NCI-H524 treated with DMSO at 0.1 percent for 48 hours (cell line): ENCODE measurements around the gene TANC1.
"Not testable (repeated sequence)": the region's sequence is repeated elsewhere in the genome, so short reads cannot be mapped to it uniquely, and the experiment has no call there.

ENCODE experiments used
- DNase-seq: peaks from one replicate; lab custom pipeline; 2025; lab: John Stamatoyannopoulos, UW

The TANC1 gene

GRCh38 chr2:159089543-159089942, 121.1 kb downstream of the TANC1 start:
- no peak for DNase-seq

DNA sequence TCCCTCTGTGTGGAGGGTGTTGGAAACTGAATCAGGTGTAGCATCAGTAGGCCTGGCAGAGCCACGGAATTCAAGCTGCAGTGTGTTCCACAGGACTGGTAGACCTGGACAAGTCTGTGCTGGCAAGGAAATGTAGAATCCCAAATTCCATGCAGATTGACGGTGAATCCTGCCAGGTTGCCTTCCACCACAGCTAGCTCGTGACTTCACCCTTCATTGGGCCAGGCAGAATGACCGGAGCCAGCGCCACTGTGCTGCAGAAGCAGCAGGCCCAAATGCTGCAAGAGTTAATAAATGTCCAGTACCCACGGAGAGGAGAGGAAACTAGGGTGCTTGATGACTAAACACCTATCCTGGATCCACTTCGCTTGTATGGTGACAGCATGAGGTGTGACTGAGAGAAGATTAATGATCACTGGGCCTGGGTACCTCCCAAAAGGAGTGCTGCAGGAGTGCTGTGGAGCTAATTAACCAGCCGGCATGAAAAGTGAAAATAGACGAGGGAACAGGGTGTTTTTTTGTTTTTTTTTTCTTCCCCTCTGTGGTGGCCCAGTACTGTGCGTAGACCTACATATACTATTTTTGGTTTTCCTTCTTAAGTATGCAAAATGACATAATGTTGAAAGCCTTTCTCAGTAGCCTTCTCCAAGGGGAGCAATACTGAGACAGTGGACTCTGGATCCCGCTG, 122.2 kb downstream of the TANC1 start:
- DNase-seq, result no peak

DNA sequence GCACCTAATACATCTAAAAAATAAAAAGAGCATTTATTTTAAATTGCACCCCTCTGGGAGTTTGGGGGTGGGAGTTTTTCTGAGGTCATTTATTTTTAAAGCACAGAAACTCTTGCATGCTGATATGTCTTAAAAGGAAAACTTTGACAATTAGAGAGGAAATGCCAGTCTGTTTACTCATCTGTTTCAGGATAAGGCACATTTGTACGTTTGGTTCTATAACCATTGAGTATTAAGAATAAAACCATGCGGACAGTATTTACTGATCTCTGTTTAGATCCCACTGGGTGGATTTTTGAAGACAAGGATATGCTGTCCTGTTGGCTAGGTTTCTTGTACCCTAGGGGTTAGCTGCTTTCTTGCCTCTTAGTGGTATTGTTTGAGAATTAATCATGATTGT, 122.9 kb downstream of the TANC1 start:
- DNase-seq, result no peak

DNA sequence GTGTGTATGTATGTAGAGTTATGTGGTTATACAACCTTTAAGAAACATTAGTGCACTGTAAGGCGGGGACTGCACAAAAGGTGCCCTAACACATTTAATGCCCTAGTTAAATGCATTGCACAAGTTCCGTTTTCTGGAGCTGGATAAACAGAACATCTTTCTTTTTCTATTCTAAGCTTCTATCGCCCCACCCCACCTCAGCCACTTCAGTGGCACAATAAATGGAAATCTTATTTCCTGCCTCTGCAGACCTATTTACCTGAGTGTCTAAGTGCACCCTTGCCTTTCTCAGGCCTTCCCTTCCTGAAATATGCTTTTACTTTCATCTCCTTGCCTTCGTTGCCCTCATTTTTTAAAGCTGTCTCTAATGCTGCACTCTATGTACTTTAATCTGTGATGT, 123.5 kb downstream of the TANC1 start:
- no peak for DNase-seq

- DNase-seq, result no peak
Measured at GRCh38 chr2:159093497-159093896, 125.1 kb downstream of the TANC1 start.

DNA sequence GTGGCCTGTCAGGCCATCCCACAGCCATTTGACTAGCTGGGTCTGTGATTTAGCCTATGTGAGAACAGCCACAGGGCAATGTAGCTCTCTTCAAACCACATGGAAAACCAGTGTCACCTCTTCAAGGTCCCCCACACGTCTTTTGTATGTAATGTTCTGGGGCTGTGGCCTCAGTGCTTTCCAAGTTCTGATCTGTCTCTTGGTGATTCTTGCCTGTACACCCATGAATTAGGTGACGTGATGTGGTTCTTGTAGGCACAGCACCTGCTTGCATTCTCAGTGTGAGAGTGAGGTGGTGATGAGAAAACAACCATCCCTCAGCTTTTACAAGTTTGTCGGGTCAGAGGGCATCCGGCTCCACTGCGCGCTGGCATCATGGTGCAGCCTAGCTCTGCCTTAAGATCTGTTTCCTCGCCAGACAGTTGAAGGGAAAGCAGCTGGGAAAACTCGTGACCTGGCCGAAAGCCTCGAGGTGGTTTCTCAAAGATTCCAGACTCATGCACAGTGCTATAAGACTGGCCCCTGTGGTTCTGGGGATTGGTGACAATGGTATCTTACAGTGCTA, 125.8 kb downstream of the TANC1 start:
- no peak for DNase-seq

DNA sequence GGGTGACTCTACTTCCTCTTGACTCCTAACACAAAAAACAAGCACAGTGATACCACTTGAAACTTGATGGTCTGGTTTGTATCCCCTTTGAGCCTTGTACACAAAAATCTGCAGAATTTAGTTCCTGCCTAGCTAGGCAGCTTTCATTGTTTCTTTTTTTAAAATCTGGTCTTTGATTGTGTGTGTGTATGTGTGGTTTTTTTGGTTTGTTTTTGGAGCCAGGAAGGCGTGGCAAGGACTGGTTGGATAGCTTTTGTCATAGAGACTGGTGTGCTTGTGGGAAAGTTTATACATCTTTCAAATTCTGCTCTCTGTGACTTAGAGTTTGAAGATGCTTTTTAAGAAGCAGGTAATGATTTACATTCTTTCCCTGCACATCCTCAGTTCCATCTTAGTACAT, 127.4 kb downstream of the TANC1 start:
- DNase-seq, result no peak

- DNase-seq, result not testable (repeated sequence)
Measured at GRCh38 chr2:159096302-159096855, 127.9 kb downstream of the TANC1 start.

DNA sequence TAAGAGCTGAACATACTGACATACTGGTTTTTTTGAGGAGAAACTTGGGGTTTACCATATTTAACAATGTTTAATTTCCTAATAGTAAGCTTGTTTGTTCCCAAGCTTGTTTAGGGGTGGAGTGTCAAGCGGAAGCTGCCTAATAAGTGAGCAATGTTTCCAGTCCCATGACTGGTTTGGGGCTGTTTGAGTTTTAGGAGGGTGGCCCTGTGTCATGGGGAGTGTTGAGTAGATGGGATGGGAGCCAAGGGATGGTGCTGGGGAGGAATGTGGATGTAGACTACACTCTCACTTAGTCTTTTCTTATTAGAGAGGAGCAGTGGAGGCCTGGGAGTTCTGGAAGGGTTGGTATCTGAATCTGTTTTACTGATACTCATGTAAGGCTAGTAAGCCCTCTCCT, 128.5 kb downstream of the TANC1 start:
- DNase-seq, result no peak

GRCh38 chr2:159098361-159098760, 129.9 kb downstream of the TANC1 start:
- DNase-seq, result no peak

- no peak for DNase-seq
Measured at GRCh38 chr2:159098921-159099411, 130.5 kb downstream of the TANC1 start.

- DNase-seq, result no peak
Measured at GRCh38 chr2:159101755-159102489, 133.5 kb downstream of the TANC1 start.

DNA sequence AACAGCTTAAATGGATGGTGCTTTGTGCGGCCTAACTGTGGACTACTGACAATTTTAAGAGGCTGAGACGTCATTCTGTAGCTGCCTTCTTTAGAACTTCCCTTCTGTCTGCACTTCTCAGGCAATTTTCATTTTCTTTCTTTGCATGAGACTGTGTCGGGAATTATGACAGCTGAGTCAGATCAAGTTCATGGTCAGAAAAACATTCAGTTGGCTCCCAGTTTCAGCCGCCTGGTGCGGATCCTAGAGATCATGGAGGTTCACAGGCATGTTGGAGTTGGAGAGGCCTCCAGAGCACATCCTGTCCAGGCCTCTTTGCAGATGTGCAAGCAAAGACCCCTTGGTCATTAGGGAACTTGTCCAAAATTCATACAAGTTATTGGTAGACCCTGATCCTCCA, 135.0 kb downstream of the TANC1 start:
- no peak for DNase-seq

DNA sequence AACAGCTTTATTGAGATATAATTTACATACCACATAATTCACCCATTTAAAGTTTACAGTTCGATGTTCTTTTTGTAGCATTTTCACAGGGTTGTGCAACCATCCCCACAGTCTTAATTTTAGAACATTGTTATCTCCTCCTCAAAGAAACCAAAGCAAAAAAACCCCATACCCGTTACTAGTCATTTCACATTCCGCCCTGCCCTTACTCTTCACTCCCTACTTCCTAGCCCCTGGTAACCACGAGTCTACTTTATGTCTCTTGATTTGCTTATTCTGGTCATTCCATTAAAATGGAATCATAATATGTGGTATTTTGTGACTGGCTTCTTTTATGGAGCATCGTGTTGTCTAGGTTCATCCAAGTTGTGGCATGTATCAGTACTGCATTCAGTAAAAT, 137.7 kb downstream of the TANC1 start:
- DNase-seq, result no peak

GRCh38 chr2:159108181-159108893, 139.9 kb downstream of the TANC1 start:
- DNase-seq, result no peak

- DNase-seq, result no peak
Measured at GRCh38 chr2:159109517-159109916, 141.1 kb downstream of the TANC1 start.

DNA sequence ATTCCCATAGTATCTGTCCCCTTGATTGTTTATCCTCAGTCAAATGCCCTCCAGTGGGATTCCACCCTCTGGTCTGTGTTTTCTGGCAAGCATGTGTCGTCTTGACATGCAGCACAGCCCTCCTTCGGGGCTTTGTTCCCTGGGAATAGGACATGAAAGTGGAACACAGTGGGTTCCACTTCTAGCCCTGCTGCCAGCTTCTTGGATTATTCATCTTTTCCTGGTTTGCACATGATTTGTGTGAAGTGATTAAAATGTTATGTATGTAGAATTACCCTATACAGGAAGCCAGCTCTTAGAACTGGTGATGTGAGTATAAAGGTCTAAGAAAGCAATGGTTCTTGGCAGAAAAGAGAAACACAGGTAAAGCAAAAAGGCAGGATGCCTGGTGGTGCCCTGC, 142.3 kb downstream of the TANC1 start:
- DNase-seq, result no peak

DNA sequence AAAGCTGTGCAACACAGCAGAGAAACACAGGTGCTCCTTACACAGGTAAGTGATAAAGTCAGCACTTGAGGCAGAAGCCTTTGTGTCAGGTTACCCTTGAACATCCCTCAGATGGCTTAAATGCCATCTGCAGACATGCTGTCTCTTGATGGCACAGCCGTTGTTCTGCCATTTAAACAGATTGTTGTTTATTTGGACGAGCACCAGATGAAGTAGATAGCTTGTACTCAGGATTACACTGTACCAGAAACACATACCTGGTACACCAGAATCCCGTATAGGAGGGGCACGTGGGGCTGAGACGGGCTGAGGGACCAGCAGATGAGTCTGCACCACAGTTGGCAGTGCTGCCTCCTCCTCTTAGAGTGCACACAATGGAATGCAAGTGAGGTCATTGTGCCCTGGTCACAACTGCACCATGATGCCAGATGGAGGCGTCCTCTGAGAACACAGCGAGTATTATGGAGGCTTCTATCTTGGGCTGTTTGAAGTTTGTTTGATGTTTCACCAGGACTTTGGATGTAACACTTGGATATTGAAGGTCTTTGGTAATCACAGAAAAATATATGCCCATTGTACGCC, 143.0 kb downstream of the TANC1 start:
- DNase-seq, result peak; percentile 31

- no peak for DNase-seq
Measured at GRCh38 chr2:159114835-159115234, 146.4 kb downstream of the TANC1 start.

GRCh38 chr2:159116922-159117321, 148.5 kb downstream of the TANC1 start:
- no peak for DNase-seq

GRCh38 chr2:159117658-159118057, 149.2 kb downstream of the TANC1 start:
- DNase-seq, result no peak
